WERI-Rb-1 (cell line): ENCODE results near the gene SLC35F4.

ENCODE experiments used
- DNase-seq: peaks from one replicate; pipeline ENCODE4 v3.0.0-alpha.2; 2020
- H3K27ac ChIP-seq: fragments of 250-450 bp; sonication (Bioruptor Pico); 2 replicates; pipeline ENCODE4 v1.5.1; 2020; ENCODE audit warnings: mild to moderate bottlenecking, moderate library complexity
- H3K27me3 ChIP-seq: fragments of 250-450 bp; sonication (Bioruptor Pico); 2 replicates; pipeline ENCODE4 v1.5.1; 2021; ENCODE audit warnings: mild to moderate bottlenecking, low read depth, moderate library complexity; ENCODE audit not compliant: insufficient read depth, severe bottlenecking
- H3K36me3 ChIP-seq: fragments of 250-450 bp; sonication (Bioruptor Pico); 2 replicates; pipeline ENCODE4 v1.5.1; 2020; ENCODE audit warnings: mild to moderate bottlenecking, moderate library complexity
- H3K4me3 ChIP-seq: 2 replicates; pipeline ENCODE4 v1.5.1; 2011; ENCODE audit warnings: low read depth, mild to moderate bottlenecking, control low read depth, low read length
- H3K9me3 ChIP-seq: fragments of 250-450 bp; sonication (Bioruptor Pico); 2 replicates; pipeline ENCODE4 v1.5.1; 2021; ENCODE audit warnings: mild to moderate bottlenecking, moderate library complexity; ENCODE audit not compliant: severe bottlenecking
- CTCF ChIP-seq: IDR thresholded peaks from 2 replicates; pipeline ENCODE4 v1.5.1; 2011; ENCODE audit warnings: low read depth, mild to moderate bottlenecking, control low read depth, inconsistent platforms, low read length

SLC35F4 gene

GRCh38 chr14:57816568-57817284 is 49.2 kb downstream of the SLC35F4 start:
- no peak for DNase-seq
- Histone ChIP-seq H3K4me3 (no peak overlapping the region), H3K36me3 (no peaks in the 10 kb centered on the region), H3K27ac (no peak overlapping the region), H3K9me3 (no peaks in the 10 kb centered on the region), H3K27me3 (no peaks in the 10 kb centered on the region)
- no peak for TF ChIP-seq CTCF

- no peaks in the 10 kb centered on the region for H3K27me3 ChIP-seq
- H3K9me3 ChIP-seq = no peaks in the 10 kb centered on the region
- no peak for TF ChIP-seq CTCF
- H3K27ac ChIP-seq = no peak overlapping the region
- no peaks in the 10 kb centered on the region for H3K36me3 ChIP-seq
- H3K4me3 ChIP-seq = no peak overlapping the region
- no peak for DNase-seq
Measured at GRCh38 chr14:57814726-57815125, 51.2 kb downstream of the SLC35F4 start.

- Histone ChIP-seq H3K27me3 (no peaks in the 10 kb centered on the region), H3K36me3 (no peaks in the 10 kb centered on the region)
- no peak for TF ChIP-seq CTCF
Measured at GRCh38 chr14:57812741-57813140, 53.2 kb downstream of the SLC35F4 start.

GRCh38 chr14:57811998-57812546 is 53.8 kb downstream of the SLC35F4 start:
- H3K27me3 ChIP-seq = no peaks in the 10 kb centered on the region
- DNase-seq = no peak
- no peaks in the 10 kb centered on the region for H3K36me3 ChIP-seq
- H3K4me3 ChIP-seq = no peak overlapping the region
- H3K9me3 ChIP-seq = no peaks in the 10 kb centered on the region
- TF ChIP-seq CTCF = no peak
- H3K27ac ChIP-seq = no peak overlapping the region

More at GRCh38 chr14:57812741-57813140, 53.2 kb downstream of the SLC35F4 start:
- no peak for DNase-seq
- no peak overlapping the region for H3K27ac ChIP-seq
- no peak overlapping the region for H3K4me3 ChIP-seq
- H3K9me3 ChIP-seq = no peaks in the 10 kb centered on the region

GRCh38 chr14:57809808-57810207 is 56.1 kb downstream of the SLC35F4 start:
- TF ChIP-seq CTCF = no peak
- no peaks in the 10 kb centered on the region for H3K27me3 ChIP-seq
- H3K9me3 ChIP-seq = no peaks in the 10 kb centered on the region
- no peaks in the 10 kb centered on the region for H3K36me3 ChIP-seq
- H3K4me3 ChIP-seq = no peak overlapping the region
- DNase-seq = no peak
- no peak overlapping the region for H3K27ac ChIP-seq

GRCh38 chr14:57797160-57797559 is 68.7 kb downstream of the SLC35F4 start:
- no peak overlapping the region for H3K27ac ChIP-seq
- H3K36me3 ChIP-seq = no peaks in the 10 kb centered on the region
- no peak for TF ChIP-seq CTCF
- H3K27me3 ChIP-seq = no peaks in the 10 kb centered on the region
- no peak for DNase-seq
- no peak overlapping the region for H3K4me3 ChIP-seq
- H3K9me3 ChIP-seq = peaks cover 2% of the 10 kb centered on the region
